Stimulated activated CD4-positive, alpha-beta T cell treated with anti-CD3 and anti-CD28 coated beads, TNF-alpha, amount 100 ng/mL, for 24 hours (primary cell): ENCODE results near the gene UIMC1.
"Not testable (repeated sequence)": the region's sequence is repeated elsewhere in the genome, so short reads cannot be mapped to it uniquely, and the experiment has no call there.

Experiments used
- DNase-seq, 3 experiments: peaks; one replicate each; pipeline ENCODE4 v3.0.0-alpha.2; 2020; ENCODE audit warnings: low read depth in 3 of 3

Gene UIMC1

DNA sequence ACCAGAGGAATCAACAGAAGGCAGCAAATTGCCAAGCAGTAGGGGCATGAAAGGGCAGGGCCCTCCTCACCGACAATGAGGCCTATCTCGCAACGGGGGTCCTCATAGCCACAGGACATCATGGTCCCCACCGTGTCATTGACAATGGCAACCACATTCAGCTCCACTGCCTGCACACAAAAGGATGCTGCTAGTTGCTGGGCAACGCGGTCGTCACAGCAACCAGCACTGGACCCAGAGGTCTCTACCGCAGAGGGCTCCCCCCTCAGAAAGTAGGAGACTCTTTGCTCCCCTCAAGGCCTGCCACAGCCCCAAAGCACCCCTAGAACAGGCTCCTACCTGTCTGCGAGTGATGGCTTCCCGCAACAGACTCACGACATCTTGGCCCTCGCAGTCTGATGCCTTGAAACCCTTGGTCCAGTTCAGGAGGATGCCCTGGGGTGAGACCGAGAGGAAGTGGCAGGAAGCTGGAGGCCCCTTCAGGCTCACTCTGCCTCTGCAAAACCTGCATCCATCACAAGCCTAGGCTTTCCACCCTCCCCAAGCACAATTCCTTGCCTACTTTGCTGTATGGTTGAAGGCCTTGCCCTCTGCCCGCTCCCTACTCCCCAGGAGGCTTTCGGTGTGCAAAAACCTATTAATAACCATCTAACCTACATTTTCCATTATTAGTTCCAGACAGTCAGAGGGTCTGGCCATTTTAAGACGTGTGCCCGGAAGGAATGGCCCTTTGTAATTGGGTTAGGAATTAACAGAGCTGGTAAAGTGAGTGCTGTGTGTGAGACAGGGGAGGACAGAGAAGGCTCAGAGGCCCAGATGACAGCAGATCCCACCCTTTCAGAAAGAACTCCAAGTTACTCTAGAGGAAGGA lies 122.6 kb downstream of the UIMC1 start:
- DNase-seq, result no peak

DNA sequence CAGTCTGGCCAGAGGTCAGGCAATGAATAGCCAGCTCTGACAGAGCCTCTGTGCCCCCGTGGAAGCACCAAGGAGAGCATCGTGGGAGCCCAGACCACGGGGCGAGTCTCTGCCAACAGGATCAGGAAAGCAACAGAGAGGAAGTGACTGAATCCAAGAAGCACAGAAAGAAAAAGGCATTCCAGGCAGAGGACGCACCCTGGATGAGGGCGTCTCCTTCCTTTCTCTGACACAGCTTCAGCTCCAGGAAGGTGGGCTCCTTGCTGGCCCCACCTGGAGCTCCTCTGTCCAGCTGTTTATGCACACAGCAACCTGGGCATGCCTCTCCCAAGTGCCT lies 124.0 kb downstream of the UIMC1 start:
- no peak for DNase-seq

DNA sequence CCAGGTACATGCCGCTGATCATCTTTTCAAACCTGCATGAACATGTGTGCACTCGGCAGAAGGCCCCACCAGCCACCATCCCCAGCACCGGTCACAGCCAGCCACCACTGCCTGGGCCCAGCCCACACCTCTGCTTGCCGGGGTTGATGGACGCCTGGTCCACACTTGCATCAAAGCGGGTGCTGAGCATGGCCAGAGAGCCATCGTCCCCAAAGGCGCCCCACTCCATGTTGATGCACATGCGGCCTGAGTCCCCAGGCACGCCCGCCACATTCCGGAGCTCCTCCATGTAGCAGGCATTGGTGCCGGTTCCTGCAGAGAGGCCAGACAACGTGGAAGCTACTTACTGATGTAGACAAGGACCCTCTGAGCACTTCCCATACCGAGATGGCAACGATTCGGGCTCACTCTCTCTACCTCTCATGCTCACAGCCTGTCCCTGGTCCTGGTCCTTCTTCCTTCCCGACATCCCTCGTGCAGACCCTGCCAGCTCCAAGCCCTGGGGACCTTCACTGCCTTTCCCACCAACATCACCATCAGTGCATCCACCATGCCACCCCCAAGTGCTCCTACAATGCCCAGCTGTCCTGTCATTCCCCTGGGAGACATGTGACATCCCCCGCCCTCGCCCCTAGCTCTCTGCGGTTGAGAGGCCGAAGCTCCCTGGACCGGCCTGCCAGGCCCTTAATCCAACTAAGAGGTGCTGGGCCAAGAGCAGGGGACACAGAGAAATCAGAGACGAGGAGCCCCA lies 124.6 kb downstream of the UIMC1 start:
- DNase-seq, result no peak

DNA sequence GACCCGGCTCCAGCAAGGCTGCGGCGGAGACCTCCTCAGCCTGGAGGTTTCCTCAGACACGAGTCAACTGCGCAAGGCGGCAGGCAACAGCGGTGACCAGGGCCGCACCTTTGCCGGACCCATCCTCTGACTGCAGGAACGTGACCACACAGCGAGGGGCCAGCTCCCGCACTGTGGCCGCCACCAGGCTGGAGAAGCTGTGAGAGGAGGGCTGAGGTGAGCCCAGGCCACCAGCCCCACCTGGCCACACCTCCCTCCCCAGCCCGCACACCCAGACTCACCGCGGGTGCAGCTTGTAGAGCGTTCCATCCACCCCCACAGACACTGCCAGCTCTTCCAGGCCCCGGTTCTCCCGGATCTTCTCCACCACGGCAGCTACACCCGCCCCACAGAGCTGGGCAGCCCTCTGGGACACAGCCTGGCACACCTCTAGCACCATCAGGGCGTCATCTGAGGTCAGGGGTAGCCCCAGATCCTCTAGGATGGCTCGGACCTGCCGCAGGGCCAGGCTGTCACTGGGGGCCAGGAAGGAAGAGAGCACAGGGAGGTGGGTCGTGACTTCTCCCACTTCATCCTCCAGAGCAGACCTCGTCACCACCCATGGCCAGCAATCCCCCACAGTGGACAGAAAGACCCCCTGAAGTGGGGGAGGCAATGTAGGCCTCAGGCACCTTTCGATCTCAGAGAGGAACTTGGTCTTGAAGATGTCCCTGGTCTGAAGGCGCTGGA lies 125.4 kb downstream of the UIMC1 start:
- DNase-seq, result no peak

DNA sequence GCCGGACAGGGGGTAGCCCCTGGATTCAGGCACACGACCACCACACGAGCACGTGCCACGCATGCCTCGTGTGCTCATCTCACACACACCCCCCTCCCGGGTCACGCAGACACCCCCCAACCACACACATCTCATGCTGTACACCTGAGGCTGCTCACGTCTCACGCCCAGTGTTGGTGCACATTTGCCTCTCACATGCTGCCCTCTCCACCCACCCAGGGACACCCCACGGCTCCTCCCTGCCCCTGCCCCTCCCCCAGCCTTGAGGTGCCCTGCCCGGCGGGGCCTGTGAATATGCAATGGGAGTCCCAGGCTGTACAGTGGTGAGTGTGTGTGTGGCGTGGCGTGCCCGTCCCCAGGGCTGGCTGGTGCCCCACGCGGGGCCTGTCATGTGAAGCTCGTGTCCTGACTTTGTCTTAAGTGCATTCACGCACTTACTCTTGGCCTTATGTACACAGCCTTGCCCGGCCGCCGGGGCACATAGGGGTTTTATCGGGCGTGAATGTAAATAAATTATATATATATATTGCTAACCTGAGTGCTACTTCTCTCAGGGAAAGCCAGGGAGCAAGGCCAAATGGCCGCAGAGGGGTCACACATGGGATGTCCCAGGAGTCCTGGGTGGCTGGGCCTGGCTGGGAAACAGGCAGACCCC lies 126.1 kb downstream of the UIMC1 start:
- DNase-seq, result no peak

DNA sequence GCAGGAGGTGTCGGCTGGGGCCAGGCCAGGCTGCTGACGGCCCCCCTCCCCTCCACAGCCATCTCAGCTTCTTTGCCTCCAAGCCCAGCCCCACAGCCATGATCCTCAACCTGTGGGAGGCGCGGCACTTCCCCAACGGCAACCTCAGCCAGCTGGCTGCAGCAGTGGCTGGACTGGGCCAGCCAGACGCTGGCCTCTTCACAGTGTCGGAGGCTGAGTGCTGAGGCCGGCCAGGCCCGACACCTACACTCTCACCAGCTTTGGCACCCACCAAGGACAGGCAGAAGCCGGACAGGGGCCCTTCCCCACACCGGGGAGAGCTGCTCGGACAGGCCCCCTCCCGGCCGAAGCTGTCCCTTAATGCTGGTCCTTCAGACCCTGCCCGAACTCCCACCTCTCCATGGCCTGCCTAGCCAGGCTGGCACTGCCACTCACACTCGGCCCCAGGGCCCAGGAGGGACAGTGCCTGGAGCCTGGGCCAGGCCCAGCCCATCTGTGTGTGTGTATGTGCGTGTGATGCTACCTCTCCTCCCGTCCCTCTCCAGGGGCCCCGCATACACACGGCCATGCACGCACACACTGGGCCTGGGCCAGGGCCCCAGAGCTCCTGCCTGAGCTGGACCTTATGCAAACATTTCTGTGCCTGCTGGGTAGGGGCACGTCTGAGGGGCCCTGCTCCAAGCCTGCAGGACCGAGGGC lies 126.8 kb downstream of the UIMC1 start:
- DNase-seq, result no peak

DNA sequence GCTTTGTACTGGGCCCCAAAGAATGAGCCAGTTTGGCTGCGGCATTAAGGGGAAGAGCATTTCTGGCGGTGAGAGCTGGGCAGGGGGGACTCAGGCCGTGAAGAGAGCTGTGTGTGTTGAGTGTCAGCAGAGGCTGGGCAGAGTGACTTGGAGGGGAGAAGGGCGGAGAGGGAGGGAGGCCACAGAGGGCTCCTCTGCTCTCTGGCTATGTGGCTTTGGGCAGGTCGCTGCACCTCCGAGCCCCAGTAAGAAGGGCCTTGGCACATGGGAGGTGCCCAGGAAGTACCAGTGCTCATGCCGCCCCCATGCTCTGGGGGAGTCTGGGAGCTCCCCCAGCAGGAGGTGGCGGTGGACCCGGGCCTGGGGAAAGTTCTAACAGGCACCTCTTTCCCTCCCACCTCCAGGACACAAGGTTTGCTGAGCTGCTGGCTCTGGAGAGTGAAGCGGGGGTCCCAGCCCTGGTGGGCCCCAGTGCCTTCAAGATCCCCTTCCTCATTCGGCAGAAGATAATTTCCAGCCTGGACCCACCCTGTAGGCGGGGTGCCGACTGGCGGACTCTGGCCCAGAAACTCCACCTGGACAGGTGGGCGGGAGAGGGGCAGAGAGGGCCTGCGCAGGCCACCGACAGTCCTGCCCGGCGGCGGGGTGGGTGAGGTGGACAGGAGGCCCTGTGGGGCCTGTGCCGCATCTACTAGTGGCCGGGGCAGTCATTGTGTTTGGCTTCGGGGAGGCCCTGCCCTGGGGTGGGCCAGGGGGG lies 127.5 kb downstream of the UIMC1 start:
- DNase-seq, result no peak

DNA sequence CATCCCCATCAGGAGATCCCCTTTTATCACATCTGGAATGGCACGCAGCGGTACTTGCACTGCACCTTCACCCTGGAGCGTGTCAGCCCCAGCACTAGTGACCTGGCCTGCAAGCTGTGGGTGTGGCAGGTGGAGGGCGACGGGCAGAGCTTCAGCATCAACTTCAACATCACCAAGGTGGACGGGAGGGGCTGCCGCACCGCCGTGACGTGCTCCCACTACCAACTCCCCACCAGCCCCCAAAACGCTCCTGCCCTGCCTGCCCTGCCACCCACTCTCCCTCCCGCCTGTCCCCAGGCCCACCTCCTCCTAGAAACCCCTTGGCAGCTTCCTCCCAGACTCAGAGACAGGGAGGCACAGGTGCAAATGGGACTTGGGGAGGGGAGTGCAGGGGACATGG lies 128.1 kb downstream of the UIMC1 start:
- DNase-seq, result no peak

DNA sequence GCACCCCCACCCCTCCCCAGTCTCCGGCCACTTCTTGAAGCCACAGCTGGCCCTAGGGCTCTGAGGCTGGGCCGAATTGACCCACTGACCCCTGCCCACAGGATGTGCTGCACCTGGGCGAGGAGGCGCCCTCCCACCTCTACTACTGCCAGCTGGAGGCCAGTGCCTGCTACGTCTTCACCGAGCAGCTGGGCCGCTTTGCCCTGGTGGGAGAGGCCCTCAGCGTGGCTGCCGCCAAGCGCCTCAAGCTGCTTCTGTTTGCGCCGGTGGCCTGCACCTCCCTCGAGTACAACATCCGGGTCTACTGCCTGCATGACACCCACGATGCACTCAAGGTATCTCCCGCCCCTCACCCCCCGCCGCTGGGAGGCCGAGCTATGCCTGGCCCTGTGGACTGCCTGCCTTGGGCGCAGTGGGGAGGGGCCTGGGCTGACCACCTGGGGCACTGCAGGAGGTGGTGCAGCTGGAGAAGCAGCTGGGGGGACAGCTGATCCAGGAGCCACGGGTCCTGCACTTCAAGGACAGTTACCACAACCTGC lies 128.7 kb downstream of the UIMC1 start:
- DNase-seq, result no peak

DNA sequence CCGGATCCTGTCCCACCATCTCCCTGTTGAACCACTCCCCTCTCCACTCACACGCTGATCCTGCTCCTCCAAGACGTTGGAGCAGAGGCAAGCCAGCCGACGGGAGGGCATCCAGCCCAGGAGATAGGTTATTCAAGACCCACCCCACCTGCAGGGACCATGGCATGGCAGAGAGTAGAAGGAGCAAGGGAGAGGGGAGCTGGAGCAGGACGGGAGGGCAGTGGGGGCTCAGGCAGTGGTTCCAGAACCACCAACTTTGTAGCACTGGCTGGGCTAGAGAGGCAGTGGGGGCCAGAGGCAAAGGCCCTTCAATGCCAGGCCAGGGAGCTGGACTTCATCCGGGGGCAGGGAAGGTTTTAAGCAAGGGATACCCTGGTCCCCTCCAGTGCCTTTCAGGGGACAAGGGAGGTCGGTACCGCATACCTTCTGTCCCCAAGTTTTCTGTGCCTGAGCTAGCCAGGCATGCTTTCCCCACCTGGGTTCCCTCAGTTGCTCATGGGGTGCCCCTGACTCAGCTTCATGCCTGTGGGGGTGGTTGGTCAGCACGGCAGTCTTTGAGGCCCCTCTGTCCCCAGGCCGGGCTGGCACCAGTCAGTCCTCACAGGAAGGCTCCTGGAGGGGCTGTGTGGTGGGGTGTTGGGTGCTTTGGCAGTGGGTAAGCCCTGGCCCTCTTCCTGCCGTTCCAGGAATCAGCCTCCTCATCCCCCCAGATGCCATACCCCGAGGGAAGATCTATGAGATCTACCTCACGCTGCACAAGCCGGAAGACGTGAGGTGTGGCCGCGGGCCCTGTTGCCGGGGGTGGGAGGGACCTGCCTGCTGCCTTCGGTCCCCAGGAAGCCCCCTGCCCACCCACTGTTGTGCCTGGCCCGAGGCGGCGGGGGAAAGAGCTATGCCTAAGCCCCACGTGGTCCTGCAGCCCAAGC lies 129.8 kb downstream of the UIMC1 start:
- no peak for DNase-seq

DNA sequence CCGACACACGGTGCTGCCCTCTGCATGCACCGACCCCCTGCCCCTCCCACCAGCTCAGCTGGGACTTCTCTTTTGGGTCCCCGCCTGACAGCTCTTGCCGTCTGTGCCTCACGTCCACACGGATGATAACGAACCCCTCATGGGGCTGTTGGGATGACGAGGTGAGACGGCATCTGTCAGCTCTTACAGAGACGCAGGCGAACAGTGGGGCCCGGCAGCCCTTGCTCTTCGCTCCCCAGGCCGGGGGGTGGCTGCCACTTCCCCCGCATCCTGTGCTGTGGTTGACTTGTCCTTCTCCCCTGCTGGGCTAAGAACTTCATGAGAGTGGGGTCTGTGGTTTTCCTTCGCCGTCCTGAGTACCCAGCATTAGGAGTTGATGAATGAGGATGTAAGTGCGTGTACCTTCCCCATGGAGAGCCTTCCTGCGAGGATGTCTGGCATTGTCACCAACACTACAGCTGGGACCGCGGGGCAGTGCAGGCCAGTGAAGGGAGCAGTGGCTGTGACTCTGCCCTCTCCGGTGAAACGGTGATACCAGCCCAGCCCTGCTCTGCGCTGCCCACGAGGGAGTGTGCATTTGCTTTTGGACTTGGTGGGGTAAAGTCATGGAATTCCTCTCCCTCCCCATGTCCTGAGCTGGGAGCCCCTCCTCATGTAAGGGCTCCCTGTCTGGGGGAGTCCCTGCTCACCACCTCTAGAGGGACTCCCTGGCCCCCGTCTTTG lies 130.6 kb downstream of the UIMC1 start:
- DNase-seq, result no peak

DNA sequence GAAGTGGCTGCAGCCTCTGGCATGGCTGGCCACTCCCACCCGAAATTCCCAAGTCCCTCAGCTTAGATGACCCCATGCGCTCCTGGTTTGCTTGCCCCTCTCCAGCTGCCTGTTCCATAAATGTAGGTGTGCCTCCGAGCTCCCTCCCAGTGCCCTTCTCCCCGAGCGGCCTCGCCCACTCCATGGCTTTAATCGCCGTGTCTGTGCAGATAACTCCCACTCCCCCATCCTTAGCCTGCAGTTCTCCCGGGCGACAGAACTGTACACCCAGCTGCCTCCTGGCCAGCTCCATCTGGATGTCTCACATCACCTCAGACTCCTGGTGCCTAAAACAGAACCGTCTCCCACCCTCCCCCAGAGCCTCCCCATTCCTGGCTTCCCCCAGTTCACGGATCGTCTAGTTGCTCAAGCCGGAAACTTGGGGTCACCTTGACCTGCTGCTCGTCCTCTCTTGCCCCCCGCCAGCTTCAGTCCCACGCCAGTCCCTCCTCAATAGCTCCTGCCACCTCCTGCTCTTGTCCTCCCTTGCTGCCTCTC lies 131.5 kb downstream of the UIMC1 start:
- no peak for DNase-seq

DNA sequence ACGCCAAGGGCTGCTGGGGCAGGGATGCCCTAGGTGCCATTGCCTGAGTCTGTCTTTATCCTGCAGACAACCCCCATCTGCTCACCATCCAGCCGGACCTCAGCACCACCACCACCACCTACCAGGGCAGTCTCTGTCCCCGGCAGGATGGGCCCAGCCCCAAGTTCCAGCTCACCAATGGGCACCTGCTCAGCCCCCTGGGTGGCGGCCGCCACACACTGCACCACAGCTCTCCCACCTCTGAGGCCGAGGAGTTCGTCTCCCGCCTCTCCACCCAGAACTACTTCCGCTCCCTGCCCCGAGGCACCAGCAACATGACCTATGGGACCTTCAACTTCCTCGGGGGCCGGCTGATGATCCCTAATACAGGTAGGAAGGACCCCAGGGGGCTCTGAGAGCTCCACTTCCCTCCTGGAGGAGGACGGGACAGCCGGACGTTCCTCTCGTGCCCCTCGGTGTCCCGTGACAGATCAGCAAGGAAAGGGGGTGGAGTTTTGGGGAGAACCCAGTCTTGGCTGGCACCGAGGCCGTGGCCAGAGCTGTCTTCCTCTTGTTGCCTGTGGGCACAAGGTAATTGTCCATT lies 132.3 kb downstream of the UIMC1 start:
- DNase-seq, result no peak

DNA sequence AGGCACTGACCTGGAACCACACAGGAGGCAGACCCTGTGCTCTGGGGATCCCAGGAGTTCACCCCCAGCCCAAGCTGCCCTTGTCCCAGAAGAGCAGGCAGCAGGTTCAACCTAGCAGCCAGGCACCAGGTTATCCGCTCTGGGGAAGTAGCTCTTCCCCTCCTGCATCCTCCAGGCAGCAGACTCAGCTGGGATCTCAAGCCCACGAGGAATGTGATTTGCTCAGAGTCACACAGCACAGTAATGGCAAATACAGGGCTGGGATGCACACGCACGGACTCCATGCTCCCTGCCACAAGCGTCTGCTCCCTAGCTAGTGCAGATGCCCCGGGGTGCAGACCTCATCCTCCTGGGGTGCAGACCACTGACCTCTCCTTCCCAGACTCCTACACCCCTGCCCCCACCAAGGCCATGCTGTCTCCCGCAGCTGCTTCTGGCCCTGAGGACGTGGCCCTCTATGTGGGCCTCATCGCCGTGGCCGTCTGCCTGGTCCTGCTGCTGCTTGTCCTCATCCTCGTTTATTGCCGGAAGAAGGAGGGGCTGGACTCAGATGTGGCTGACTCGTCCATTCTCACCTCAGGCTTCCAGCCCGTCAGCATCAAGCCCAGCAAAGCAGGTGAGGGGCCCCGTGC lies 132.9 kb downstream of the UIMC1 start:
- DNase-seq, result no peak

DNA sequence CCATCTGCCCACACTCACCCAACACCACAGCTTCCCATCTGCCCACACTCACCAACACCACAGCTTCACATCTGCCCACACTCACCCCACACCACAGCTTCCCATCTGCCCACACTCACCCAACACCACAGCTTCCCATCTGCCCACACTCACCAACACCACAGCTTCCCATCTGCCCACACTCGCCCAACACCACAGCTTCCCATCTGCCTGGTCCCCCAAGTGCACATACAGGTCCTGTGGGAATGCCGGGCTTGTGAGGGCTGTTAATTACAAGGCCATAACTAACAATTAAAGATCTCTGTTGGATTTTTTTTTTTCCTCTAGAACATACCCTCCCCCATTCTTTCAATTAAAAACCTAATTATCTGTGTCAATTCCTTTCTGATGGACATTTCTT lies 133.6 kb downstream of the UIMC1 start:
- not testable (repeated sequence) for DNase-seq

DNA sequence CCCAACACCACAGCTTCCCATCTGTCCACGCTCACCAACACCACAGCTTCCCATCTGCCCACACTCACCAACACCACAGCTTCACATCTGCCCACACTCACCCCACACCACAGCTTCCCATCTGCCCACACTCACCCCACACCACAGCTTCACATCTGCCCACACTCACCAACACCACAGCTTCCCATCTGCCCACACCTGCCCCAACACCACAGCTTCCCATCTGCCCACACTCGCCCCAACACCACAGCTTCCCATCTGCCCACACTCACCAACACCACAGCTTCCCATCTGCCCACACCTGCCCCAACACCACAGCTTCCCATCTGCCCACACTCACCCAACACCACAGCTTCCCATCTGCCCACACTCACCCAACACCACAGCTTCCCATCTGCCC lies 134.0 kb downstream of the UIMC1 start:
- DNase-seq, result not testable (repeated sequence)

DNA sequence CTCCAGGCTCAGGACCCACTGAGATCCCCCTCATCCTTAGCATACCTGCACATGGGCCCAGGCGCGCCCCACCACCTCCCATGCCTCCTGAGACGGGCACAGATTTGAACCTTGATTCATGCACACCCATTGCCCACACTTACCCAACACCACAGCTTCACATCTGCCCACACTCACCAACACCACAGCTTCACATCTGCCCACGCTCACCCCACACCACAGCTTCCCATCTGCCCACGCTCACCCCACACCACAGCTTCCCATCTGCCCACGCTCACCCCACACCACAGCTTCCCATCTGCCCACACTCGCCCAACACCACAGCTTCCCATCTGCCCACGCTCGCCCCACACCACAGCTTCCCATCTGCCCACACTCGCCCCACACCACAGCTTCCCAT lies 135.9 kb downstream of the UIMC1 start:
- not testable (repeated sequence) for DNase-seq
